GM21717 (cell line): ENCODE measurements around the gene SOX5.
"Not testable (repeated sequence)": the region's sequence is repeated elsewhere in the genome, so short reads cannot be mapped to it uniquely, and the experiment has no call there.

ENCODE experiments used
- ATAC-seq: cut with Tn5 transposase; IDR thresholded peaks from one replicate; pipeline ENCODE4 v1.9.1; 2021; ENCODE audit warnings: mild to moderate bottlenecking, moderate library complexity; ENCODE audit not compliant: unreplicated experiment

SOX5 gene

GRCh38 chr12:23504641-23505399 is 444.6 kb downstream of the SOX5 start:
- ATAC-seq = no peak

GRCh38 chr12:23504043-23504442 is 445.4 kb downstream of the SOX5 start:
- ATAC-seq = no peak

- no peak for ATAC-seq
Observed at GRCh38 chr12:23503544-23503943, 445.9 kb downstream of the SOX5 start.

GRCh38 chr12:23502259-23502658 is 447.2 kb downstream of the SOX5 start:
- no peak for ATAC-seq

- ATAC-seq = no peak
Observed at GRCh38 chr12:23495472-23495871, 454.0 kb downstream of the SOX5 start.

GRCh38 chr12:23493672-23494071 is 455.8 kb downstream of the SOX5 start:
- no peak for ATAC-seq

- ATAC-seq = not testable (repeated sequence)
Observed at GRCh38 chr12:23491029-23491428, 458.4 kb downstream of the SOX5 start.

GRCh38 chr12:23488130-23488529 is 461.3 kb downstream of the SOX5 start:
- ATAC-seq = no peak

GRCh38 chr12:23484238-23484637 is 465.2 kb downstream of the SOX5 start:
- no peak for ATAC-seq

GRCh38 chr12:23482571-23482970 is 466.9 kb downstream of the SOX5 start:
- ATAC-seq = no peak
